ENCODE data around the gene RAPGEF2.
"Not testable (repeated sequence)": the region's sequence is repeated elsewhere in the genome, so short reads cannot be mapped to it uniquely, and the experiment has no call there.

Gene RAPGEF2

GRCh38 chr4:159250751-159251325 is 148.0 kb downstream of the RAPGEF2 start:
- DNase-seq = no peak

DNA sequence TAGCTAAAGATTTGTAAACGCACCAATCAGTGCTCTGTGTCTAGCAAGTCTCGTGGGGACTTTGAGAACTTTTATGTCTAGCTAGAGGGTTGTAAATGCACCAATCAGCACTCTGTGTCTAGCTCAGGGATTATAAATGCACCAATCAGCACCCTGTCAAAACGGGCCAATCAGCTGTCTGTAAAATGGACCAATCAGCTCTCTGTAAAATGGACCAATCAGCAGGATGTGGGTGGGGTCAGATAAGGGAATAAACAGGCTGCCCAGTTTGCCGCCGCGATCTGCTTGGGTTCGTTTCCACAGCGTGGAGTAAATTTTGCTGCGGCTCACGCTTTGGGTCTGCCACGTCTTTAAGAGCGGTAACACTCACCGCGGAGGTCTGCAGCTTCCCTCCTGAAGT is 148.7 kb downstream of the RAPGEF2 start:
- not testable (repeated sequence) for DNase-seq

GRCh38 chr4:159252491-159252890 is 149.6 kb downstream of the RAPGEF2 start:
- no peak for DNase-seq

DNA sequence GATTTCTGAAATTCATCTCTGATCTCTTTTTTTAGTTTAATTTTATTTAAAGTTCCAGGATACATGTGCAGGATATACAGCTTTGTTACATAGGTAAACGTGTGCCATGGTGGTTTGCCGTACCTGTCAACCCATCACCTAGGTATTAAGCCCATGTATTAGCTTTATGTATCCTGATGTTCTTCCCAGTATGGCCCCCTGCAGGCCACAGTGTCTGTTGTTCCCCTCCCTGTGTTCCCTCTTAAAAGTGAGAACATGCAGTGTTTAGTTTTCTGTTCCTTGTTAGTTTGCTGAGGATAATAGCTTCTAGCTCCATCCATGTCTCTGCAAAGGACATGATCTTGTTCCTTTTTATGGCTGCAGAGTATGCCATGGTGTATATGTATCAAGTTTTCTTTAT is 153.2 kb downstream of the RAPGEF2 start:
- no peak for DNase-seq

DNA sequence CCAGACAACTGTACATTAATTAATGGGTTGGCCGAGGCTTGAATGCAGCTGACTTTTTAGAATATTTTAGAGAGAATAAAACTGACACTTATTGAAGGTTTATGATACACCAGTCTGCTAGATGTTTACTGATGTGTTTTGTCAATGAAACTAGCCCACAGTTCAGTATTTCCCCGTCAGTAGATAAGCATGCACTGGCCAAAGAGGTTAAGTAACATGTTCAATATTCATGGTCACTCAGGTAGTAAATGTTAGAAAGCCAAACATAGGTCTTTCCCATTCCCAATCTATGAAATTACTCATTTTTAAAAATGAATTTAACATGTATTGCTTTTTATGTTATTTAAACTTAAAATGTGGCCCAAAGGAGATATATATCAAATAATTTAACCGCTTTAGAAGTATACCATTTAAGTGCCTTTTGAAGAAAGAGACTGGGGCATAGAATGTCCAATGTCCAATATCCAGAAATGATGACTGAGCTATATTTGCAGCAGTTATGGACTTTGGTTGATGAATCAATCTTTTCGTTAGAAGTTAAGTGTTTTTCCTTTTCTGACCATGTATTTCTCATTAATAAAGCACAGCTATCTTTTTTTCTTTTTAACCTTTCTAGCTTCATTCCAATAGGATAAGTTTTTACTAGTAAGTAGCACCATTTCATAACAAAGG is 156.1 kb downstream of the RAPGEF2 start:
- no peak for DNase-seq

- no peak for DNase-seq
Observed at GRCh38 chr4:159264057-159264456, 161.2 kb downstream of the RAPGEF2 start.

- DNase-seq = no peak
Observed at GRCh38 chr4:159266981-159267868, 164.3 kb downstream of the RAPGEF2 start.

- DNase-seq = no peak
Observed at GRCh38 chr4:159267869-159268285, 165.0 kb downstream of the RAPGEF2 start.

DNA sequence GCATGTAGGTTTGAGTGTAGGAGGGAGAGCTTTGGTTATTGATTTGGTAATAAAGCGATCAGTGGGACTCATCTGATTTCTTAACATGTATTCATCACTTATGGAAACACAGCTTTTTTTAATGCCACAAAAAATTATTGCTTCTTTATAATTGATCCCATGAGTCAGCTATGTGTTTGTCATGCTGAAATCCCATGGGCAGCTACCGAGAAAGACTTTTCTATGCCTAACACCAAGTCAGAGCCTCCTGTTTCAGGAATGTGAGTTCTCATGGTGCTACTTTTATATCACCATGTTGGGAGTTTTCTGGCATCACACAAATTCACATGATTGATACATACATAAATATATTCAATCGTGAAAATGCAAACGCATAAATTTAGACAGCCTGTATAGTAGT is 165.7 kb downstream of the RAPGEF2 start:
- no peak for DNase-seq

DNA sequence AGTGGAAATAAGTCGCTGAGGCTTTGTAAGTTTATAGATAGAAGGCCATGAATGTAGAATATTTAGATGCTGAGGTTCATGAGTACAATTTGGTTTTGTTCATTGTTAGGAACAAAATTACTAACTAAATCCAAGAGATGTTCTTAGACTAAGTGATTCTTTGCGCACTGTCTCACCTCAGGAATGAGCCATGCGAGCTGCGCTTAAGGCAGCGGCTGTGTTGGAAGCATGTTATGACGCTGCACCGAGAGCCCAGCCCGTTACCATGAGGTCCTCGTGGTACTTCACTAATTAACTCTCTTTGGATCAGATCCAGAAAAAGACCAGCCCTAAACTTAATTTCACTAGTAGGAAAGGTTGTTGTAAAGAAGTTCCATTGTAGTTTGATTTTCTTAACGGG is 166.2 kb downstream of the RAPGEF2 start:
- DNase-seq = no peak

DNA sequence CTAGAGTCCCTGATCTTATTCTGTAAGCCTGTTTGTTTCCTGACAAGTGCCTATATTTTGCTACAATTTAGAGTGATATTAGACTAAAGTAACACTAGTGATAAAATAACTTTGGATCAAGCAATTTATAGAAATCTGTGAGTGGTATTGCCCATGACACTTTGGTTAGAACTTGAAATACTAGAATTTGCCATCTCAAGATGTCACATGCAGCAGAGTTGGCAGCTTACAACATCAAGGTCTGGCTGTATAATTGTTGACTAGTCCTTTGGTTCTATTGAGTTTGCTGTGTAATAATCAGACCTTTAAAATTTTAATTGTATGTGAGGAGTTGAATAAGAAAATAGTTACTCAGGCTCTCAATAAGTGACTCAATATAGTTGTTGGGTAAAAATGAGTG is 167.1 kb downstream of the RAPGEF2 start:
- DNase-seq = no peak

GRCh38 chr4:159271856-159272255 is 169.0 kb downstream of the RAPGEF2 start:
- no peak for DNase-seq

DNA sequence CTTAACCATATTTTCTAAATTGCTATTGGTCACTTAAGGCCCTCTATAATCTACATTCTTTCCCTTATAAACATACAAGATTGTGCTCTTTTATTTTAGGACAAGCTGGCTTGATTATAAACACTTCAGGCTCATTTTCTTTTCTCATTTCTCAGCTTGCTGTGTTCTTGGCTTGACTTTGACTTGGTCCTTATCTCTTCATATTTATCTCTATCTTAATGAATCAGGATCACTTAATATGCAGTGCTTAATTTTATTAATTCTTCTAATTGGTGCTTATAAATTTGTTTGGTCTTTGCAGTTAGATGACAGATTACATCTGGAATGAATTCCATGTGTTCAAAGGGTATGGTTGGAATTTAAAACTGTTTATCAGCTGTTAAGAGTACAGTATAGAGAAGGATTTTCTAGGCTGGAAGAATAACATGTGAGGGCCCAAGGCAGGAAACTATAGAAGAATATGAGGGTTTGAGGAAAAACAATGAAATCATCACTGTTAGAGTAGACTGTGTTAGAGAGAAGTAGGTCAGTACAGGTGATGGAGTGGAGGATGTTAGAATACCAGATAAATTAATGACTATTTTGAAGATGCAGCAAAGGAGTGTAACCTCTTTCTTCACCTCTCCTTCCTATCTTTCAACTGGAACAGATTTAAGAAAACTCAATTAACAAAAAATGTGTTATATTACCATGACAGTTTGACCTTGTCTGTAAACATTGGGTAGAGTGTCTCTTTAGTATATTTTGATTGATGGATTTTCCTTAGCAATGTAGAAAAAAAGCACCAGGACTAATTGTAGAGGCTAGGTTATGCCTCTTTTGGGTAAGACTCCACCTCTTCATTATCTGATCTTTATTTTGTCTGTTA is 169.6 kb downstream of the RAPGEF2 start:
- DNase-seq = no peak

DNA sequence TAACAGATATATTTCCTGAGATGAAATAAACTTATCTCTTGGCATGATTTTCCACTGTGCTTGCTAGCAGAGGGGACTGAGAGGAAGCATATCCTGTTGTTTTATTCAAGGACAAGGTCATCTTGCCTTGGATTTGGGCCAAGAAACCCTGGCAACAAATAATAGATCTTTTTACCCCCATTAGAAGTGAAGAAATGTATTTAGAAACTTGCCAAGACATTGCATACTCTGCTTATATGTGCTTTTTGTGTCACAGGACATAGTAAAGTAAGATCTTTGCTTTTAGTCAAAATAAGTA is 170.2 kb downstream of the RAPGEF2 start:
- no peak for DNase-seq

DNA sequence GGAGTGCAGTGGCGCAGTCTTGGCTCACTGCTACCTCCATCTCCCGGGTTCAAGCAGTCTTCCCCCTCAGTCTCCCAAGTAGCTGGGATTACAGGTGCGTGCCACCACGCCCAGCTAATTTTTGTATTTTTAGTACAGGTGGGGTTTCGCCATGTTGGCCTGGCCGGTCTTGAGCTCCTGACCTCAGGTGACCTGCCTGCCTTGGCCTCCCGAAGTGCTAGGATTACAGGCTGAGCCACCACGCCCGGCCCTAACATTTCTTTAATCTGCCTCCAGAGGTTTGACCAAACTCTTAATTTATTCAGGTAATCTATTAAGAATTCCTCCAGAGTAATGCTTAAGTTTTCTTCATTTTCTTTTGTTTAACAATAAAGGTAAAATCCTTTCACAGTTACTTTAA is 171.0 kb downstream of the RAPGEF2 start:
- DNase-seq = no peak

- no peak for DNase-seq
Observed at GRCh38 chr4:159278399-159278798, 175.5 kb downstream of the RAPGEF2 start.

GRCh38 chr4:159279084-159279483 is 176.2 kb downstream of the RAPGEF2 start:
- no peak for DNase-seq

- DNase-seq = no peak
Observed at GRCh38 chr4:159280442-159281172, 177.7 kb downstream of the RAPGEF2 start.

- DNase-seq = no peak
Observed at GRCh38 chr4:159281771-159282170, 178.9 kb downstream of the RAPGEF2 start.

- DNase-seq = no peak
Observed at GRCh38 chr4:159282329-159282728, 179.4 kb downstream of the RAPGEF2 start.

DNA sequence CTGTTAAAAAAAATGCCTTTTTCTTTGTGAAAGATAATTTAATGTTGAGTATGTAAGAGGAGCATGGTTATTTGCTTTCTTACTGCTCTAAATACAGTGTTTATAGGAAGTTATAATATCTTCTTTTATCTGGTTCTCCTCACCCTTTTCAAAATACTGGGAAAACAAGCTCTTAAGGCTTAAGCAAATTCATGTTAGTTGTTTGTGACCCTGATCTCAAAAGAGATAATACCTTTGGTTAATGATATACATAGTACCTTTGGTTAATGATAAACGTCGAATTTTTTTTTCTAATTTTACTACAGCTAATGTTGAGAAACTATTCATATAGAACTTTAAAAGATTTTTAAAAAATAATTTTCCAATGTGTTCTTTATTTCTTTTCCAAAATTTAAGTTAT is 180.1 kb downstream of the RAPGEF2 start:
- no peak for DNase-seq

DNA sequence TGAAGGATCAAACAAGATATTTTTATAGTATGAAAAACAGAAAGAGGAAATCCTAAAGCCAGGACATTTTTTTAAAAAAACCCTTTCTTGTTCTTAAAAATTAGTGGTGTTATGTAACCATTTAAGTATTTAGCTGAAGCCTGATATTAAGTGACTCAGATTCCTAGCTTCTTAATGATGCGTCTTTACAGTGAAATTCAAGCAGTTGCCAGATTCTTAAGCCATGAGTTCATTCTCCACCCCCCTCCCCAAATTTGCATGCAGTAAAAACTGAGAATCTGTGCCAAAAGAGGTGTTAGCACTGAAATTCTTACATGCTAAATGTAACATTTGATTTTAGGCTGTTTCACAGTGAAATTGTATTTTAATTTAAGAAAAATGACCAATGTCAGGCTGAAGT is 180.8 kb downstream of the RAPGEF2 start:
- no peak for DNase-seq

DNA sequence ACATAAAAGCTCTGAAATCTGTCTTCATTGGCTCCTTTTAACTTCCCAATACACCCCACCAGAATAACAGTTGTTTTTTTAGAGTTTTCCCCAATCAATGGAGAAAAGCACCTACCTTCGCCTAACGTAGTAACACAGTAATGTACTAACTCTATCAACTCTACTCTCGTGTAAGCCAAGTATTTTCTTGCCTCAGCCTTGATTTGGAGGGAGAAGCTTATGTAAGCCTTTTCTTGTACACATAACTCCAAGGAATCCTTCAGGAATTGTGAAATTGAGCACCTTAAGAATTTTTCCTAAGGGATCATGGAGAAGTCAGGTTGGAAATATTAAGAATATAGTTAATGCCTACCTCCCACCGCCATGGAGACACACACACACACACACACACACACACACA is 181.2 kb downstream of the RAPGEF2 start:
- no peak for DNase-seq
